Midbrain (tissue), 1 donor: ENCODE measurements around the gene MICAL3.

Experiments used
- DNase-seq: peaks from one replicate; lab custom pipeline; 2025; lab: John Stamatoyannopoulos, UW

MICAL3 gene

GRCh38 chr22:17761138-17761488, 263.2 kb downstream of the MICAL3 start:
- DNase-seq: no peak

GRCh38 chr22:17754233-17754925, 270.0 kb downstream of the MICAL3 start:
- peak; percentile 18 for DNase-seq

- no peak for DNase-seq
Observed at GRCh38 chr22:17753401-17753989, 270.9 kb downstream of the MICAL3 start.

- DNase-seq: no peak
Observed at GRCh38 chr22:17751596-17751995, 272.8 kb downstream of the MICAL3 start.

GRCh38 chr22:17749605-17750395, 274.6 kb downstream of the MICAL3 start:
- DNase-seq: no peak

- DNase-seq: no peak
Observed at GRCh38 chr22:17748555-17749353, 275.6 kb downstream of the MICAL3 start.

GRCh38 chr22:17746916-17747315, 277.4 kb downstream of the MICAL3 start:
- no peak for DNase-seq

GRCh38 chr22:17744430-17744829, 279.9 kb downstream of the MICAL3 start:
- DNase-seq: no peak

GRCh38 chr22:17743661-17744411, 280.5 kb downstream of the MICAL3 start:
- DNase-seq: no peak

- peak; percentile 71 for DNase-seq
Observed at GRCh38 chr22:17742527-17742902, 281.8 kb downstream of the MICAL3 start.

GRCh38 chr22:17741866-17742526, 282.4 kb downstream of the MICAL3 start:
- DNase-seq: no peak

- no peak for DNase-seq
Observed at GRCh38 chr22:17739196-17739975, 285.0 kb downstream of the MICAL3 start.

GRCh38 chr22:17738386-17739128, 285.8 kb downstream of the MICAL3 start:
- no peak for DNase-seq
